T-helper 1 cell treated with Interleukin-12 subunit alpha and Interleukin-12 subunit beta and Interleukin-4 antibody, amounts not matched to agents 30 μg/mL and 1 μg/mL, for 36 hours (primary cell): ENCODE results near the gene ROR1.

Experiments used
- H3K27ac Mint-ChIP-seq: one replicate; pipeline ENCODE4 v1.8.0; 2021; ENCODE audit warnings: mild to moderate bottlenecking, mixed read lengths
- H3K27me3 Mint-ChIP-seq: one replicate; pipeline ENCODE4 v1.8.0; 2021; ENCODE audit warnings: low read depth, mixed read lengths
- H3K36me3 Mint-ChIP-seq: one replicate; pipeline ENCODE4 v1.8.0; 2021; ENCODE audit warnings: low read depth, mixed read lengths
- H3K4me1 Mint-ChIP-seq: one replicate; pipeline ENCODE4 v1.8.0; 2021; ENCODE audit warnings: low read depth, mixed read lengths
- H3K4me3 Mint-ChIP-seq: one replicate; pipeline ENCODE4 v1.8.0; 2021; ENCODE audit warnings: mild to moderate bottlenecking, moderate library complexity, mixed read lengths
- H3K9me3 Mint-ChIP-seq: one replicate; pipeline ENCODE4 v1.8.0; 2021; ENCODE audit warnings: mixed read lengths

Gene ROR1

GRCh38 chr1:63858153-63858552 lies 84.3 kb downstream of the ROR1 start:
- Mint-ChIP-seq H3K27ac (no peak overlapping the region), H3K4me3 (no peak overlapping the region), H3K27me3 (peaks cover 3% of the 10 kb centered on the region), H3K4me1 (no peaks in the 10 kb centered on the region), H3K36me3 (no peaks in the 10 kb centered on the region), H3K9me3 (peaks cover 10% of the 10 kb centered on the region)

- Mint-ChIP-seq H3K9me3 (peaks cover 10% of the 10 kb centered on the region), H3K27ac (no peak overlapping the region), H3K4me3 (no peak overlapping the region), H3K36me3 (no peaks in the 10 kb centered on the region), H3K27me3 (peaks cover 3% of the 10 kb centered on the region), H3K4me1 (no peaks in the 10 kb centered on the region)
Measured at GRCh38 chr1:63859480-63860275, 85.9 kb downstream of the ROR1 start.

- Mint-ChIP-seq H3K27me3 (peaks cover 3% of the 10 kb centered on the region), H3K27ac (no peak overlapping the region), H3K9me3 (peaks cover 8% of the 10 kb centered on the region), H3K4me1 (no peaks in the 10 kb centered on the region), H3K36me3 (no peaks in the 10 kb centered on the region), H3K4me3 (no peak overlapping the region)
Measured at GRCh38 chr1:63861052-63861691, 87.4 kb downstream of the ROR1 start.

GRCh38 chr1:63863145-63863544 lies 89.3 kb downstream of the ROR1 start:
- H3K27me3 Mint-ChIP-seq = peaks cover 2% of the 10 kb centered on the region
- no peaks in the 10 kb centered on the region for H3K4me1 Mint-ChIP-seq
- H3K36me3 Mint-ChIP-seq = no peaks in the 10 kb centered on the region
- no peaks in the 10 kb centered on the region for H3K9me3 Mint-ChIP-seq
- no peak overlapping the region for H3K4me3 Mint-ChIP-seq
- H3K27ac Mint-ChIP-seq = no peak overlapping the region

GRCh38 chr1:63864224-63864641 lies 90.4 kb downstream of the ROR1 start:
- no peaks in the 10 kb centered on the region for H3K27me3 Mint-ChIP-seq
- H3K9me3 Mint-ChIP-seq = no peaks in the 10 kb centered on the region
- no peak overlapping the region for H3K4me3 Mint-ChIP-seq
- H3K36me3 Mint-ChIP-seq = no peaks in the 10 kb centered on the region
- H3K4me1 Mint-ChIP-seq = no peaks in the 10 kb centered on the region
- H3K27ac Mint-ChIP-seq = no peak overlapping the region

GRCh38 chr1:63865561-63865960 lies 91.7 kb downstream of the ROR1 start:
- Mint-ChIP-seq H3K27ac (no peak overlapping the region), H3K27me3 (no peaks in the 10 kb centered on the region), H3K4me1 (no peaks in the 10 kb centered on the region), H3K36me3 (no peaks in the 10 kb centered on the region), H3K9me3 (no peaks in the 10 kb centered on the region), H3K4me3 (no peak overlapping the region)

- Mint-ChIP-seq H3K27me3 (no peaks in the 10 kb centered on the region), H3K4me1 (no peaks in the 10 kb centered on the region), H3K36me3 (no peaks in the 10 kb centered on the region), H3K9me3 (no peaks in the 10 kb centered on the region), H3K4me3 (no peak overlapping the region), H3K27ac (no peak overlapping the region)
Measured at GRCh38 chr1:63866084-63866483, 92.3 kb downstream of the ROR1 start.

- H3K4me3 Mint-ChIP-seq = no peak overlapping the region
- H3K4me1 Mint-ChIP-seq = no peaks in the 10 kb centered on the region
- no peaks in the 10 kb centered on the region for H3K36me3 Mint-ChIP-seq
- H3K27me3 Mint-ChIP-seq = no peaks in the 10 kb centered on the region
- H3K9me3 Mint-ChIP-seq = no peaks in the 10 kb centered on the region
- no peak overlapping the region for H3K27ac Mint-ChIP-seq
Measured at GRCh38 chr1:63867429-63868176, 93.8 kb downstream of the ROR1 start.

- Mint-ChIP-seq H3K36me3 (no peaks in the 10 kb centered on the region), H3K27ac (no peak overlapping the region), H3K4me1 (no peaks in the 10 kb centered on the region), H3K9me3 (no peaks in the 10 kb centered on the region), H3K4me3 (no peak overlapping the region), H3K27me3 (no peaks in the 10 kb centered on the region)
Measured at GRCh38 chr1:63868268-63868781, 94.5 kb downstream of the ROR1 start.

GRCh38 chr1:63870152-63870551 lies 96.3 kb downstream of the ROR1 start:
- H3K4me1 Mint-ChIP-seq = no peaks in the 10 kb centered on the region
- no peaks in the 10 kb centered on the region for H3K9me3 Mint-ChIP-seq
- no peaks in the 10 kb centered on the region for H3K36me3 Mint-ChIP-seq
- H3K27ac Mint-ChIP-seq = no peak overlapping the region
- H3K4me3 Mint-ChIP-seq = no peak overlapping the region
- no peaks in the 10 kb centered on the region for H3K27me3 Mint-ChIP-seq

GRCh38 chr1:63871463-63871862 lies 97.6 kb downstream of the ROR1 start:
- Mint-ChIP-seq H3K27me3 (no peaks in the 10 kb centered on the region), H3K27ac (no peak overlapping the region), H3K4me3 (no peak overlapping the region), H3K4me1 (no peaks in the 10 kb centered on the region), H3K9me3 (no peaks in the 10 kb centered on the region), H3K36me3 (no peaks in the 10 kb centered on the region)

GRCh38 chr1:63873751-63874150 lies 99.9 kb downstream of the ROR1 start:
- Mint-ChIP-seq H3K36me3 (no peaks in the 10 kb centered on the region), H3K4me3 (no peak overlapping the region), H3K27ac (no peak overlapping the region), H3K27me3 (no peaks in the 10 kb centered on the region), H3K9me3 (no peaks in the 10 kb centered on the region), H3K4me1 (no peaks in the 10 kb centered on the region)

GRCh38 chr1:63874278-63874880 lies 100.6 kb downstream of the ROR1 start:
- Mint-ChIP-seq H3K36me3 (no peaks in the 10 kb centered on the region), H3K27me3 (no peaks in the 10 kb centered on the region), H3K4me3 (no peak overlapping the region), H3K4me1 (no peaks in the 10 kb centered on the region), H3K9me3 (no peaks in the 10 kb centered on the region), H3K27ac (no peak overlapping the region)

- no peaks in the 10 kb centered on the region for H3K27me3 Mint-ChIP-seq
- no peak overlapping the region for H3K27ac Mint-ChIP-seq
- no peaks in the 10 kb centered on the region for H3K9me3 Mint-ChIP-seq
- H3K4me1 Mint-ChIP-seq = no peaks in the 10 kb centered on the region
- H3K4me3 Mint-ChIP-seq = no peak overlapping the region
- no peaks in the 10 kb centered on the region for H3K36me3 Mint-ChIP-seq
Measured at GRCh38 chr1:63875636-63876035, 101.8 kb downstream of the ROR1 start.
